AG09319 (cell line): ENCODE data around the gene HMGB4.

Experiments used
- DNase-seq: peaks from one replicate; pipeline ENCODE4 v3.0.0-alpha.2; 2010; ENCODE audit warnings: low read depth; ENCODE audit errors: extremely low read depth
- TF ChIP-seq, protein P1 (sequence below): IDR thresholded peaks from 2 replicates; pipeline ENCODE4 v1.5.1; 2011; ENCODE audit warnings: low read depth, mild to moderate bottlenecking, inconsistent platforms, low read length, moderate library complexity

HMGB4 gene

DNA sequence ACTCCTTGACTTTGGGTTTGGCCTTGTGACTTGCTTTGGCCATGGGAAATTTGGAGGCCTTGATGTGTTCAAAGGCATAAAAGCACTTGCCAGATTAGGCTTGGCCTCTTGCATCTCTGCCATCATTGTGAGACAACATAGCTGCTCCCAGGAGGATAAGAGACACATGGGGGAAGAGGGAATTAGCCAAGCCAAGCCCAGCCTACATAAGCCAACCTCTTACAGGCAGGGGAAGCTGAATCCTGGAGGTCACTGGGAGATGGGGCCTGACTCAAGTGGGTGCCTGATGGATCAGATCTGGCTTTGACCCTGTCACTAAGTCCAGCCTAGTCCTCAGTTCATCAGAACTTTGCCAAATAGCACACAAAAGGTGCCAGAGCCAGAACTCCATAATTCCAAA, 37.6 kb upstream of the HMGB4 start:
- TF ChIP-seq, protein P1, sequence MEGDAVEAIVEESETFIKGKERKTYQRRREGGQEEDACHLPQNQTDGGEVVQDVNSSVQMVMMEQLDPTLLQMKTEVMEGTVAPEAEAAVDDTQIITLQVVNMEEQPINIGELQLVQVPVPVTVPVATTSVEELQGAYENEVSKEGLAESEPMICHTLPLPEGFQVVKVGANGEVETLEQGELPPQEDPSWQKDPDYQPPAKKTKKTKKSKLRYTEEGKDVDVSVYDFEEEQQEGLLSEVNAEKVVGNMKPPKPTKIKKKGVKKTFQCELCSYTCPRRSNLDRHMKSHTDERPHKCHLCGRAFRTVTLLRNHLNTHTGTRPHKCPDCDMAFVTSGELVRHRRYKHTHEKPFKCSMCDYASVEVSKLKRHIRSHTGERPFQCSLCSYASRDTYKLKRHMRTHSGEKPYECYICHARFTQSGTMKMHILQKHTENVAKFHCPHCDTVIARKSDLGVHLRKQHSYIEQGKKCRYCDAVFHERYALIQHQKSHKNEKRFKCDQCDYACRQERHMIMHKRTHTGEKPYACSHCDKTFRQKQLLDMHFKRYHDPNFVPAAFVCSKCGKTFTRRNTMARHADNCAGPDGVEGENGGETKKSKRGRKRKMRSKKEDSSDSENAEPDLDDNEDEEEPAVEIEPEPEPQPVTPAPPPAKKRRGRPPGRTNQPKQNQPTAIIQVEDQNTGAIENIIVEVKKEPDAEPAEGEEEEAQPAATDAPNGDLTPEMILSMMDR: no peak
- no peak for DNase-seq

DNA sequence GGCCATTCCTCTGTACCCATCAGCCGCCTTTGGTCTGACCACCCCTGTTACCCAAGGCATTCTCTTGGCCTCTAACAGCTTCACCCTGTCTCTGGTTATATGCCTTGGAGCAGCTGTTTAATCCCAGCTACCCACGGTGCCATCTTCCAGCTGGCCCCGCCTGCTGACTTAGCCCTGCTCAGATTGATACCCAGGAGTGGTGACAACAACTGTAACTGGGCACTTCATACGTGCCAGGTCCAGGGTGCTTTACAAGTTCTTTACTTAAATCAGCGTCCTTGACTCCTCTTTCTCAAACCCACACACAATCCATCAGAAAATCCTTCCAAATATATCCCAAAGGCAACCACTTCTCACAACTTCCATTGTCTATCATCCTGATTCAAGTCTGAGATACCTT, 37.2 kb upstream of the HMGB4 start:
- TF ChIP-seq, protein P1: no peak
- DNase-seq: no peak

DNA sequence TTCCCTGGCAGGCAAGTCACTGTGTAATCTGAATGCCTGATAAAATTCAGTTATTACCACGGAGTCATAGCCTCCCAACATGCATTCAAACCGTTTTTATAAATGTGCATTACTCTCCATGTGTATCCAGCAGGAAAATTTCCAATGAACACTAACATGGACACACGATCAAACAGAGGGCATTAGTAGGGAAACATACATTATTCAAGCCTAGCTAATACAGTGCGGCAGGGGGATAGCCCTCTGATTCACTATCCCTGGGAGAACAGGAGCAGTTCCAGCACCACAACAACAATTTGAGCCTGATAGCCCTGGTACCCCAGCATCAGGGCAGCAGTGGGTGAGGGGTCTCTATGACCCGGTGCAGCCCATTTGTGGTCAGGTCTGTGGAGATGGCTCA, 35.8 kb upstream of the HMGB4 start:
- TF ChIP-seq, protein P1: no peak
- no peak for DNase-seq

DNA sequence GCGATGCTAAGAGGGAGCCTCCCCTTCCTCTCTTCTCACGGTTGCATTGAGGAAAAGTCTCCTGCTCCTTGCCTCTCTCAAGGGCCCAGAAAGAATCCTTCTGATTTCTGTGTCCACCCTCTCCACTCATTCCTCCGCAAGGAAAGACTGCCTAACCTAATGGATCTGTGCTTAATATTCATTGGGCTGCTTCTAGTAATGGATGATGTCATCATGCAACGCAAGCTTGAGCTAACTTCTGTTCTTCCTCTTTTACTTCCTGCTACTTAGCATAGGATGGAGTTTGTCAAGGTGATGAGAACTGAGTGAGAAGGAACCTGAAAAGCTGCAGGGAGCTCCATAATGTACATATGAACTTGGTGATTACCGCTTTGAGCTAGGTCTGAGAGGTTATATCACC, 35.2 kb upstream of the HMGB4 start:
- no peak for DNase-seq
- TF ChIP-seq, protein P1: no peak

DNA sequence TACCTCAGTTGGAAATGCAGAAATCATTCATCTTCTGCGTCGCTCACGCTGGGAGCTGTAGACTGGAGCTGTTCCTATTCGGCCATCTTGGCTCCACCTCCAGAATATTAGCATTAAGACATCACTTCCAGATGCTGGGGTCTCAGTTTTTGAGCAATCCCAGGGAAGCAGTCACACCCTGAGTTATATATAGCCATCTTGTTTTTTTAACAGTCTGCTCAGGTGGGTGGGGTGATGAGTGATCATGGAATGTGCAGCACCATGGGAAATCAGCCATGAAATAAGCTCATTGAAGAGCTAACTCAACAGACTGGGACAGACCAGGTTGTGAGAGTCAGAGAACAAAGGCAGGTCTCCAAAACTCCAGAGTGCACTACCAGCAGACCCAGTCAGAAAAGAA, 27.0 kb upstream of the HMGB4 start:
- no peak for DNase-seq
- TF ChIP-seq, protein P1: no peak

DNA sequence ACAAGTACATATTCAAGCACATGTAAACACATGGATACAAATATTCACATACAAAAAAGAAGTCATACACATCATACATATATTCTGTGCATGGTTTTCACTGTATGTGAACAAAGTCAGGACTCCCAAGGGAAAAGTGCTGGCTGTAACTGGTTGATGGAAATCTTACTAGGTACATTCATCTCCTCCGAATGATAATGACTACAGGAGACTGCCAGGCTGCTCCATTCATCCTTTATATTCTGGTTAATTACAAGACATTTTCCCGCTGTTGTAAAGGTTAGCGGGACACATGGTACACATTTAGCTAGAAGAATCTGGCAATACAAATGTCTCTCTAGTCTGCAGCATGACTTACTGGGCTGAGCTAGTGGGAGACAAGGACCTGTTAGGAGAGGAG, 26.2 kb upstream of the HMGB4 start:
- TF ChIP-seq, protein P1: no peak
- no peak for DNase-seq

DNA sequence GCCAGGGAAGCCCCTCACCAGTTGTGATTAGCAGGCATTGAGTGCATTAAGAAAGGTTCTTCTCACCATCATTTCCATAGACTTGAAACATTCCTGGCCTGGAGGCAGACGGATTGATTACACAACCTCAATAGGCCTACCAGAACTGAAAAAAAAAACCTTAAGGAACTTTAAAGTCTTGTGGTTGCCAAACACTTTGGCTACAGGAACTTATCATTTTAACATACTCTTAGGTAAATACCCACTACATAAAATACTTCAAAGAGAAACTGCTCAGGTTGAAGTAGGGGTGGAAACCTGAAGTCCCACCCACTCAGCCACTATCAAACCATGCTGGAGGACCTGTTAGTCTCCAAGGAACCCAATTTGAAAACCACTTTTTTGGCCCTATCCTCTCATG, 22.4 kb upstream of the HMGB4 start:
- TF ChIP-seq, protein P1: no peak

More for the DNA sequence above, 22.4 kb upstream of the HMGB4 start:
- DNase-seq: no peak
